NT2/D1 (cell line): Measurements from ENCODE around the gene OXCT2.
"Not testable (repeated sequence)": the region's sequence is repeated elsewhere in the genome, so short reads cannot be mapped to it uniquely, and the experiment has no call there.

Experiments
- SUZ12 ChIP-seq: IDR thresholded peaks from 2 replicates; pipeline ENCODE4 v1.6.1; 2011; ENCODE audit not compliant: insufficient read length, insufficient read depth; ENCODE audit errors: extremely low read depth
- YY1 ChIP-seq: IDR thresholded peaks from 2 replicates; pipeline ENCODE4 v1.6.1; 2011; ENCODE audit not compliant: insufficient read length, insufficient read depth
- ZNF274 ChIP-seq: IDR thresholded peaks from 2 replicates; pipeline ENCODE4 v1.6.1; 2011; ENCODE audit warnings: mild to moderate bottlenecking, low read depth, low read length

- not testable (repeated sequence) for TF ChIP-seq ZNF274, YY1, SUZ12
These were observed 16.8 kb upstream of the OXCT2 start for GRCh38 chr1:39787964-39788363.
